Effector memory CD4-positive, alpha-beta T cell (primary cell): ENCODE results near the gene PLIN4.

Source experiments
- DNase-seq, 3 donors: peaks; one replicate each; pipeline ENCODE4 v3.0.0-alpha.2; 2020
- H3K27ac ChIP-seq: 2 replicates; pipeline ENCODE4 v1.7.0; 2013; ENCODE audit warnings: mild to moderate bottlenecking, low read length, moderate library complexity; ENCODE audit not compliant: insufficient read depth, poor library complexity, severe bottlenecking
- H3K27me3 ChIP-seq: replicated peaks from 2 replicates; pipeline ENCODE4 v1.7.0; 2013; ENCODE audit warnings: mild to moderate bottlenecking, low read length; ENCODE audit not compliant: insufficient read depth, control insufficient read depth, poor library complexity, severe bottlenecking
- H3K36me3 ChIP-seq: 2 replicates; pipeline ENCODE4 v1.7.0; 2013; ENCODE audit warnings: mild to moderate bottlenecking, low read length, moderate library complexity; ENCODE audit not compliant: control insufficient read depth, insufficient read depth
- H3K4me1 ChIP-seq: 2 replicates; pipeline ENCODE4 v1.7.0; 2013; ENCODE audit warnings: low read length, mild to moderate bottlenecking; ENCODE audit not compliant: control insufficient read depth, insufficient read depth, poor library complexity, severe bottlenecking
- H3K4me3 ChIP-seq: 2 replicates; pipeline ENCODE4 v1.7.0; 2013; ENCODE audit warnings: low read length, low read depth, mild to moderate bottlenecking; ENCODE audit not compliant: insufficient read depth, poor library complexity, severe bottlenecking
- H3K9me3 ChIP-seq: 2 replicates; pipeline ENCODE4 v1.7.0; 2013; ENCODE audit warnings: mild to moderate bottlenecking, low read length, moderate library complexity; ENCODE audit not compliant: control insufficient read depth

Gene PLIN4

DNA sequence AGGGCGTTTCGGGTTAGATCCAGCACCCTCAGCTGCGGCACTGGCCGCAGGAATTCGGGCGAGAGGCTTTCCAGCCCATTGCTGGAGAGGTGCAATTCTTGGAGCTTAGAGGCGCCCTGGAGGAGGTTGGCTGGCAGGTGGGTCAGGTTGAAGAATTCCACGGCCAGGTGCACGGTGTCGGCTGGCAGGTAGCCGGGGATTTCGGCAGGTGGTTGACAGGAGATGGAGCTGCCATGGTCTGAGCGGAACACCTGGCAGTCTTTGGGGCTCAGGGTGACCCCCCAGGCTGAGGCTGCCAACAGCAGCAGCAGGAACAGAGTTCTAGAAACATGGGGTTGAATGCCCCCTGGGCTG, 20.3 kb upstream of the PLIN4 start:
- DNase-seq = no peak
- peaks cover 4% of the 10 kb centered on the region for H3K4me1 ChIP-seq
- H3K4me3 ChIP-seq = no peak overlapping the region
- H3K27me3 ChIP-seq = no peaks in the 10 kb centered on the region
- H3K9me3 ChIP-seq = no peaks in the 10 kb centered on the region
- H3K27ac ChIP-seq = no peak overlapping the region
- H3K36me3 ChIP-seq = no peaks in the 10 kb centered on the region

DNA sequence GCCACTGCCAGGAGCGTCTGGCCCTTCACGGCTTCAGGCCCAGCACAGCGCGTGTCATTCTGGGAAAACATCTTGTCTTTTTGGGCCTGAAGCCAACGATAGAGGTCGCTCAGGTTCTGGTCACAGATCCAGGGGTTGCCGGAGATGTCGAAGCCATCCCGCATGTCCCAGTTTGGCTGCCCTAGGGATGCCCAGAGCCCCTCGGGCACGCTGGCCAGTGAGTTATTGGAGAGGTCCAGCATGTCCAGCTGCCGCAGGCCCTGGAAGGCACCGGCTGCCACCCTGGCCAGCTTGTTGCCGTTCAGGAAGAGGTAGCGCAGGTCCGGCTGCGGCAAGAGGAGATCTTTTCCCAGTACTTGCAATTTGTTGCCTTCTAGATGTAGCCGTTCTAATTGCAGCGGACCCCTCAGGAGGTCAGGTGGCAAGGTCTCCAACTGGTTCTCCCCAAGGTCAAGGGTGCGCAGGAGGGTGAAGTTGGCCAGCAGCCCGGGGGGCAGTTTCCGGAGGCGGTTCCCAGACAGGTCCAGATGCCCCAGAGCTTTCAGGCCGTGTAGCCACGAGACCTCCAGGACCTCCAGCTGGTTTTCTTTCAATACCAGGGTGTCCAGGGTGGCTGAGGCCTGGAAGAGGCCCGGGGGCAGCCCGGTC, 19.8 kb upstream of the PLIN4 start:
- Histone ChIP-seq H3K4me1 (peaks cover 4% of the 10 kb centered on the region), H3K27me3 (no peaks in the 10 kb centered on the region), H3K9me3 (no peaks in the 10 kb centered on the region), H3K4me3 (no peak overlapping the region), H3K36me3 (no peaks in the 10 kb centered on the region), H3K27ac (no peak overlapping the region)
- no peak for DNase-seq

DNA sequence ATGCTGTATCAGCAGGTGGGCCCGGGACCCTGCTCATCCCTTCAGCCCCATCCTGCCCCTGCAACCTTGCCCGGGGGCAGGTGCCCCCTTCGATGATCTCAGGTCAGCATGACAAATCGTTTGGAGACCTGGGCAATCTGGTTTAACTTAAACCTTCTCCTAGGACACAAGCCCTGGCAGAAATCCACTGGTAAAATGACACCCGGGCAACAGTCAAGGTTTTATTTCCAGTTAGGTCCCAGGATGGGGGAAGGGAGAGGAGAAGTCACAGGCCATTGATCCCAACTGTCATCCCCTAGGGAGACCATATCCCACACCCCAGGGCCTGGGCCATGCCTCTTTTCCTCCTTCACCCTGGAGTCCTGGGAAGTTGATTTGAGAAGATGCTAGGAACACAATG, 18.5 kb upstream of the PLIN4 start:
- no peaks in the 10 kb centered on the region for H3K36me3 ChIP-seq
- DNase-seq = no peak
- H3K27ac ChIP-seq = no peak overlapping the region
- peaks cover 4% of the 10 kb centered on the region for H3K4me1 ChIP-seq
- H3K4me3 ChIP-seq = no peak overlapping the region
- no peaks in the 10 kb centered on the region for H3K9me3 ChIP-seq
- H3K27me3 ChIP-seq = no peaks in the 10 kb centered on the region

DNA sequence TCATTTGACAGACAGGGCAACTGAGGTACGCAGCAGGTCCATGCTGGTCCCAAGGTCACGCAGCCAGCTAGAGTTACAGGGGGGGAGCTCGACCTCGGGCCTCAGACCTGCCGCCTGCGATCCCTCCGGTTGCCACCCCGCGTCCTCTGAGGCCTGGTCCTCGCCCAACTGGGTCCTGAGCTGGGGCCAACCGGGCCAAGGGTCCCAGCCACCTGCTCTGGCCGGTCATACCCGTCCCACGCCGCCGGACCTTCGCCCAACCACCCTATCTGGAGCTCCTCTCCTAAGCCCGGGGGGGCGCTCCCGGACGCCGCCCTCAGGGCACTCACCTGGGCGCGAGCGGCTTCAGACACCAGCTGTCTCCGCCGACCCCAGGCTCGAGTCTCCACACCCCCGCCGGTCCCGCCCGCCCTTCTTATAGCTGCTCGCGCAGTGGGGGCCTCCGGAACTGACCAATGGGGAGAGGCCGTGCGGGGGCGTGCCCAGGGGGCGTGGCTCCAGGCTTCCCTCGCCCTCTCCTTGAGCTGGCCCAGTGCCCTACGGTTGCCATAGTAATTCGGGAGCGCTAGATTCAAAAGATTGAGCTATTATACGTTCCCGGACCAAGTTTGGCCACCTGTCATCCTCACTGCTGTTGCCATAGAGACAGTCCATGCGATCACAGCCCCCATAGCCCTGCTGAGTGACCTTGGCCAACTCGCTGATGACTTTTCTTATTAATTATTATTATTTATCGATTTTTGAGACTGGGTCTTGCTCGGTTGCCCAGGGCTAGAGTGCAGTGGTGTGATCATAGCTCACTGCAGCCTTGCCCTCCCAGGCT, 16.8 kb upstream of the PLIN4 start, which contains the start of gene PLIN5:
TSS of gene PLIN5 (minus strand) at position 389 of the 823 bp plus-strand sequence. CDS start 1,150 bp downstream, outside the sequence.
- Histone ChIP-seq H3K27ac (no peak within 1 kb of the TSS), H3K36me3 (no peaks in the 10 kb centered on the region), H3K9me3 (no peaks in the 10 kb centered on the region), H3K4me1 (peaks cover 4% of the 10 kb centered on the region), H3K27me3 (no peaks in the 10 kb centered on the region), H3K4me3 (no peak within 1 kb of the TSS)
- DNase-seq = peak in 1 of 3 donors; percentile 14

DNA sequence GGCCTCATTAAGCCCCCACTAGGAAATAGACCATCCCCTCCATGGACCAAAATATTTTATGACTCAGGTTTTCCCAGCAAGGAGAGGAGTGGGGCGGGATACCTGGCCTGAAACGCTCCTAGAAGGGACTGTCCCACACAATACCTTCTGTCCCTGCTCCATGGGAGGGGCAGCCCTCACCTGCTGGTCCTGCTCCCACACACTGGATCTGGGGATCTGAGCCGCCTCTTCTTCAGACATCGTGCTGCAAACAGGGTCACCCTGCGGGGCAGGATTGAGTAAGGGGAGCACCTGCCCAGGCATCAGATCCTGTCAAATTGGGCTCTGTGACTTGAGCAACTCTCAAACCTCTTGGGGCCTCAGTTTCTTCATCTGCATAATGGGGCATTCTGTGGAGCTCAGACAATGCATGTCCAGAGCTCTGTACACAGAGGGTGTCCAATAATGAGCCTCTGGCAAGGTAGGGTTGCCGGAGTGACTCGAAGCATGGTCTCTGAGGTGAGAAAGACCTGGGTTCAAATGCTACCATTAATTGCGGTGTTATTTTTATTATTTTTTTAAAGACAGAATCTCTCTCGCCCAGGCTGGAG, 15.6 kb upstream of the PLIN4 start:
- Histone ChIP-seq H3K36me3 (no peaks in the 10 kb centered on the region), H3K27me3 (no peaks in the 10 kb centered on the region), H3K4me3 (no peak overlapping the region), H3K27ac (no peak overlapping the region), H3K4me1 (peaks cover 4% of the 10 kb centered on the region), H3K9me3 (no peaks in the 10 kb centered on the region)
- DNase-seq = no peak

DNA sequence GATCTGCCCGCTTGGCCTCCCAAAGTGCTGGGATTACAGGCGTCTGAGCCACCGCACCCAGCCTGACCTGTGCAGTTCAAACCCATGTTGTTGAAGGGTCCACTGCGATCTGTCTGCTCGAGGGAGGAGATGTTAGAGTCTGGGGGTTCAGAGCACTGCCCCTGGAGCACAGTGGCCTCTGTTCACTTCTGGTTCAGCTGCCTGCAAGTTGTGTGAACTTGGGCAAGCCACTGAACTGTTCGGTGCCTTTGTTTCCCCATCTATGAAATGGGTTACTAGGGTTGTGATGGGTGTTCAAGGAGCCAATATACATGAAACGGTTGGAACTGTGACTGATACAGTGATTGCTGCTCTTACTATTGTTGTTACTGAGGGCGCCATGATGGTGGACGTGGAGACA, 15.0 kb upstream of the PLIN4 start:
- no peak overlapping the region for H3K27ac ChIP-seq
- peaks cover 4% of the 10 kb centered on the region for H3K4me1 ChIP-seq
- no peak for DNase-seq
- no peaks in the 10 kb centered on the region for H3K27me3 ChIP-seq
- H3K36me3 ChIP-seq = no peaks in the 10 kb centered on the region
- no peak overlapping the region for H3K4me3 ChIP-seq
- no peaks in the 10 kb centered on the region for H3K9me3 ChIP-seq

DNA sequence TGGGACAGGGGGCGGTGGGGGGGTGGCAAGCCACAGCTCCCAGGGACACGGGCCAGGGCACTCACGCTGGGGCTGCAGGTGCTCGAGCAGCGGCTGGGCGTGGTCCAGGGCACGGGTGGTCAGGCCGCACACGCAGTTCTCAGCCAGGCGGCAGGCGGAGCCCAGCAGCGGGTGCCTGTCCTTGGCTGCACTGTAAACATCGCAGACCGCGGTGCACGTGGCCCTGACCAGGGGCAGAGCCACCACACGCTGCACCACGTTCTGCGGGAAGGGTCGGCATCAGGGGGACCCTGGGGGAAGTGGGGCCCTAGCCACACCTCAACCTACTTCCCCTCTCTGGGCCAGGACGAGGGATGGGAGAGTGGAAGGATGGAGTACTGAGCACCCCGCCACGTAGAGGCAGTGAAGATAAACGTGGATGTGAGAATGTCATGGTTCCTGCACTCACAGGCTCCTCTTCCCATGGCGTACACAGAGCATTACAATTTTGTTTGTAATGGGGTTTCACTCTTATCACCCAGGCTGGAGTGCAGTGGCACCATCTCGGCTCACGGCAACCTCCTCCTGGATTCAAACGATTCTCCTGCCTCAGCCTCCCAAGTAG, 13.4 kb upstream of the PLIN4 start:
- Histone ChIP-seq H3K27me3 (no peaks in the 10 kb centered on the region), H3K4me1 (peaks cover 4% of the 10 kb centered on the region), H3K27ac (no peak overlapping the region), H3K4me3 (no peak overlapping the region), H3K9me3 (no peaks in the 10 kb centered on the region), H3K36me3 (no peaks in the 10 kb centered on the region)
- no peak for DNase-seq

DNA sequence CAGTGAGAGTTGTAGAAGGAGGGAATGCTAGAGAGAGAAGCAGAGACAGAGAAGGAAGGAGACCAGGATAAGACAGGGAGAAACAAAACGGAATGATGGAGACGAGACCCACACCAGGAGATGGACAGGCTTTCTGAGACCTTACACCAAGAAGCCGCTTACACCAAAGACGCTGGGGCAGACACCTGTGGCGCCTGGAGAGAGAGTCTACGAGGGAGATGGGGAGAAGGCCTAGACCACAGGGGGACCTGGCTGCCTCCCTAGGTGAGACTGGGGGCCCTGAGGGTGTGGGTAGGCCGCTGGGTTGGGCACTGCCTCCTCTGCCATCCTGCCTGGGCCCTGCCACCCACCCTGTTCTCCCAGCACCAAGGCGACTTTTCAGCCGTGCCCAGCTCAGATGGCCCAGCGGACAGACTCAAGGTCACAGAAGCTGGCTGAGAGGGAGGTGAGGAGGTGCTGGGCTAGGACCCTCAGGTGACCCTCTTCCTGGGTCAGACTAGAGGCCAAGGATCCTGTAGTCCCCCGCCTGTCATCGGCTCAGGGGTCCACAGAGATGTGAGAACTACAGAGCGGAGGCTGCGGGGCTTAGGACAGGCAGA, 11.7 kb upstream of the PLIN4 start:
- H3K4me3 ChIP-seq = no peak overlapping the region
- H3K27me3 ChIP-seq = no peaks in the 10 kb centered on the region
- peaks cover 2% of the 10 kb centered on the region for H3K4me1 ChIP-seq
- no peaks in the 10 kb centered on the region for H3K9me3 ChIP-seq
- H3K36me3 ChIP-seq = no peaks in the 10 kb centered on the region
- no peak overlapping the region for H3K27ac ChIP-seq
- DNase-seq = no peak

DNA sequence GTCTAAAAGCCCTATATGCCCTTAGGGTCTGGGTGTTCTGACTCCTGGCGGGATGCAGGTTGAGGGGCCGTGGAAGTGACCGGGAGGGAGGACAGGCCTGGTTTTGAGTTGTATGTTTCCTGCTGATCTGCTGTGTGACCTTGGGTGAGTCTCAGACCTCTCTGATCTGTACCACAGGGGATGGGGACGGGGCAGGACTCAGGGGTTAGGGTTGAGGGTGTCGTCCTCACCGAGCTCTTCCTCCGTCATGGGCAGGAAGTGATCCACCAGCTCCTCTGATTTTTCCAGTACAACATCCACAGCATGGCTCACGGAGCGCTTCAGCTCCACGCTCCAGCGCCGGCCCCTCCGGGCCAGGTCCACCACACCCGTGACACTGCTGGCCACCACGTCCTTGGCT, 10.6 kb upstream of the PLIN4 start:
- no peaks in the 10 kb centered on the region for H3K4me1 ChIP-seq
- no peak overlapping the region for H3K27ac ChIP-seq
- no peaks in the 10 kb centered on the region for H3K36me3 ChIP-seq
- no peak overlapping the region for H3K4me3 ChIP-seq
- DNase-seq = no peak
- H3K9me3 ChIP-seq = no peaks in the 10 kb centered on the region
- H3K27me3 ChIP-seq = no peaks in the 10 kb centered on the region
